Nephron progenitor cell (in vitro differentiated cells): ENCODE results near the gene TNFRSF11A.

Experiments used
- DNase-seq: peaks from one replicate; pipeline ENCODE4 v3.0.0; 2021
- H3K27ac Mint-ChIP-seq: 2 replicates; pipeline ENCODE4 v1.8.0; 2021; ENCODE audit warnings: mild to moderate bottlenecking, moderate library complexity, mixed read lengths
- H3K27me3 Mint-ChIP-seq: 2 replicates; pipeline ENCODE4 v1.8.0; 2021; ENCODE audit warnings: mild to moderate bottlenecking, low read depth, mixed read lengths; ENCODE audit not compliant: poor library complexity
- H3K36me3 Mint-ChIP-seq: 2 replicates; pipeline ENCODE4 v1.8.0; 2021; ENCODE audit warnings: low read depth, mixed read lengths
- H3K4me1 Mint-ChIP-seq: 2 replicates; pipeline ENCODE4 v1.8.0; 2021; ENCODE audit warnings: mixed read lengths
- H3K4me3 Mint-ChIP-seq: 2 replicates; pipeline ENCODE4 v1.8.0; 2021; ENCODE audit warnings: mild to moderate bottlenecking, moderate library complexity, mixed read lengths
- H3K9me3 Mint-ChIP-seq: 2 replicates; pipeline ENCODE4 v1.8.0; 2021; ENCODE audit warnings: mild to moderate bottlenecking, moderate library complexity, mixed read lengths
- TF ChIP-seq, protein P1 (sequence below): fragments of 200-600 bp; sonication (generic); IDR thresholded peaks from 2 replicates; pipeline ENCODE4 v1.5.0; 2021; ENCODE audit warnings: antibody characterized with exemption

TNFRSF11A gene

DNA sequence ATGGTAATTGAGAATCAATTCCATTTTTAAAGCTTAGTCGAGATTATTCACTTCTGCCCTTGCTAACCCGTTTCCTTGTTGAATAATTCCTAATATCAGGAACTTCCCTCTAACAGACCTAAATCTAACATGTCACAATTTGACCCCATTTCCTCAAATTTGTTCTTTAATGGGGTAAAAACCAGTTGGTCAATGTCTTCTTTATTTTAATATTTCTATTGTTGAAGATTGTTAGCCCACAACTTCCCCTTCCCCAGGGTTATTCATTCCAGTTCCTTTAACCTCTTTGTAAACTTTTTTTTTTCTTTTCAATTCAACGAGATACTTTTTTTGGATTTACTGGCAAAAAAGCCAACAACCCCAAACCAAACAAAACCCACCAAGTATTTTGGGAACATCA lies 7.3 kb downstream of the TNFRSF11A start:
- TF ChIP-seq, protein P1, sequence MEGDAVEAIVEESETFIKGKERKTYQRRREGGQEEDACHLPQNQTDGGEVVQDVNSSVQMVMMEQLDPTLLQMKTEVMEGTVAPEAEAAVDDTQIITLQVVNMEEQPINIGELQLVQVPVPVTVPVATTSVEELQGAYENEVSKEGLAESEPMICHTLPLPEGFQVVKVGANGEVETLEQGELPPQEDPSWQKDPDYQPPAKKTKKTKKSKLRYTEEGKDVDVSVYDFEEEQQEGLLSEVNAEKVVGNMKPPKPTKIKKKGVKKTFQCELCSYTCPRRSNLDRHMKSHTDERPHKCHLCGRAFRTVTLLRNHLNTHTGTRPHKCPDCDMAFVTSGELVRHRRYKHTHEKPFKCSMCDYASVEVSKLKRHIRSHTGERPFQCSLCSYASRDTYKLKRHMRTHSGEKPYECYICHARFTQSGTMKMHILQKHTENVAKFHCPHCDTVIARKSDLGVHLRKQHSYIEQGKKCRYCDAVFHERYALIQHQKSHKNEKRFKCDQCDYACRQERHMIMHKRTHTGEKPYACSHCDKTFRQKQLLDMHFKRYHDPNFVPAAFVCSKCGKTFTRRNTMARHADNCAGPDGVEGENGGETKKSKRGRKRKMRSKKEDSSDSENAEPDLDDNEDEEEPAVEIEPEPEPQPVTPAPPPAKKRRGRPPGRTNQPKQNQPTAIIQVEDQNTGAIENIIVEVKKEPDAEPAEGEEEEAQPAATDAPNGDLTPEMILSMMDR, result no peak
- H3K27ac Mint-ChIP-seq, result no peak overlapping the region
- peaks cover 50% of the 10 kb centered on the region for H3K4me1 Mint-ChIP-seq
- H3K9me3 Mint-ChIP-seq, result peaks cover 6% of the 10 kb centered on the region
- DNase-seq, result no peak
- no peak overlapping the region for H3K4me3 Mint-ChIP-seq
- no peaks in the 10 kb centered on the region for H3K36me3 Mint-ChIP-seq
- peaks cover 9% of the 10 kb centered on the region for H3K27me3 Mint-ChIP-seq

- no peak for DNase-seq
- Mint-ChIP-seq H3K27me3 (peaks cover 4% of the 10 kb centered on the region), H3K9me3 (peaks cover 6% of the 10 kb centered on the region), H3K36me3 (no peaks in the 10 kb centered on the region), H3K27ac (no peak overlapping the region), H3K4me3 (no peak overlapping the region), H3K4me1 (peaks cover 43% of the 10 kb centered on the region)
- TF ChIP-seq, protein P1, result no peak
Observed at GRCh38 chr18:62332964-62333695, 8.0 kb downstream of the TNFRSF11A start.

DNA sequence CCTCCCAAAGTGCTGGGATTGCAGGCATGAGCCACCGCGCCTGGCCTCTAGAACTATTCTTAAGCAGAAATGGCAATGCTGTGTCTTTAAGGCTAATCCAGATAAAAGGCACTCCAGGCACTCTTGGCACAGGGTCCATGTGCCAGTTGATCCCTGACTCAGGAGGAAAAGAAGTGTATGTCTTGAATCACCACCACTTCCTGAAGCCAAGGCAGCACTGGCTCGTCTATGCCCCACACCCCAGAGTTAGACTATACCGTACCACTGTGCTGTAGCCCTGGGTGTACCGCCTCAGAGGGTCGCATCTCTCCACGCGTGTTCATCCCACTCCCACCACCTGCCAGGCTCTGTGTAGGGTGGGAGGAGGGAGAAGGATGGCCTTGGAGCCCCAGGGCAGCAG lies 9.0 kb downstream of the TNFRSF11A start:
- peaks cover 43% of the 10 kb centered on the region for H3K4me1 Mint-ChIP-seq
- no peak overlapping the region for H3K27ac Mint-ChIP-seq
- H3K4me3 Mint-ChIP-seq, result no peak overlapping the region
- H3K36me3 Mint-ChIP-seq, result no peaks in the 10 kb centered on the region
- peaks cover 6% of the 10 kb centered on the region for H3K27me3 Mint-ChIP-seq
- H3K9me3 Mint-ChIP-seq, result peaks cover 6% of the 10 kb centered on the region
- no peak for DNase-seq
- TF ChIP-seq, protein P1, result no peak

DNA sequence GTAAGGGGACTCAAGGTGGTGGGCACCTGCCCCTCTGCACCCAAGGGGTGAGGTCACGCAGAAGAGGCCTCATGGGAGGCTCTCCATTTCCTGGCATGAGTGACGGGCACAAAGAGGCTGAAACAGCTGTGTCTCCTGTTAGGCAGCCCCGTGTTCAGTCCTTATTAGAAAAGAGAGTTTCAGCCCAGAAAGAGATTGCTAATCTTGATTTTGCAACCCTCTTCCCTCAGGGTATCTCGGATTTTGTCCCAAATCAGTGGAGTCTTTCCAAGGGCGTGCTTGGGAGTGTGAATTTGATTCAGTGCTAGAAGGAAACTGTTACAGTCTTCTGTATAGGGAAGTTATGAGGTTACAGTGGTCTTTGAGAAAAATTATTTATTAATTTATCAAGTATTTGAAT lies 10.4 kb downstream of the TNFRSF11A start:
- H3K4me1 Mint-ChIP-seq, result peaks cover 35% of the 10 kb centered on the region
- TF ChIP-seq, protein P1, result no peak
- no peaks in the 10 kb centered on the region for H3K36me3 Mint-ChIP-seq

DNA sequence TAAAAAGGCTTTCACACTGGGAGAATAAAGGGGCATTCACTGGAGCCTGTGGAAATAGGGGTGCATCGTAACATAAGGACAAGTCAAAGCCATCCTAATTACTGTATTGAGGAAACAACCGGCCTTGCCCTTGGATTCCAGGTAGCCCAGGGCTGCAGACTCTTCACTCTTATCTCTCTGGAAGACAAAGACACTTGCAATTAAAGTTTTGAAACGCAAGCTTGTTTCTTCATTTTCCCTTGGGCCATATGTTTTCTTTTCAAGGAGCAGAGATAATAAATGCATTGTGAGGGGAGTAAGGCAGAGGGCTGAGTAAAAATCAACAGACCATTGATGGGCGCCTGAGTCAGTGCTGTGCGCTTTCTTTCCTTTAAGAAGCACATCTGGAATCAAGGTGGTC lies 11.5 kb downstream of the TNFRSF11A start:
- H3K27me3 Mint-ChIP-seq, result peaks cover 13% of the 10 kb centered on the region
- peaks cover 27% of the 10 kb centered on the region for H3K4me1 Mint-ChIP-seq
- H3K9me3 Mint-ChIP-seq, result no peaks in the 10 kb centered on the region
- no peak for DNase-seq
- TF ChIP-seq, protein P1, result no peak
- H3K27ac Mint-ChIP-seq, result no peak overlapping the region
- H3K4me3 Mint-ChIP-seq, result no peak overlapping the region
- no peaks in the 10 kb centered on the region for H3K36me3 Mint-ChIP-seq

More for the DNA sequence above, 10.4 kb downstream of the TNFRSF11A start:
- Mint-ChIP-seq H3K27ac (no peak overlapping the region), H3K27me3 (peaks cover 13% of the 10 kb centered on the region), H3K9me3 (peaks cover 2% of the 10 kb centered on the region), H3K4me3 (no peak overlapping the region)
- DNase-seq, result no peak

- no peak for DNase-seq
- no peaks in the 10 kb centered on the region for H3K9me3 Mint-ChIP-seq
- H3K4me3 Mint-ChIP-seq, result no peak overlapping the region
- TF ChIP-seq, protein P1, result no peak
- H3K36me3 Mint-ChIP-seq, result no peaks in the 10 kb centered on the region
- H3K4me1 Mint-ChIP-seq, result peaks cover 24% of the 10 kb centered on the region
- H3K27me3 Mint-ChIP-seq, result peaks cover 10% of the 10 kb centered on the region
- H3K27ac Mint-ChIP-seq, result no peak overlapping the region
Observed at GRCh38 chr18:62337336-62337735, 12.2 kb downstream of the TNFRSF11A start.
